22Rv1 (cell line): ENCODE results near the gene LEMD1.

Source experiments
- CTCF ChIP-seq: fragments of 450-650 bp; IDR thresholded peaks from 2 replicates; pipeline ENCODE4 v1.5.1; 2017; ENCODE audit warnings: mild to moderate bottlenecking
- ZFX ChIP-seq: fragments of 450-650 bp; IDR thresholded peaks from 2 replicates; pipeline ENCODE4 v1.6.1; 2017; ENCODE audit warnings: antibody characterized with exemption, borderline replicate concordance

GRCh38 chr1:205373798-205374175, 48.1 kb downstream of the LEMD1 start:
- no peak for TF ChIP-seq CTCF
- no peak for TF ChIP-seq ZFX
